ENCODE data around the gene ABCC9. TPM values are rescaled to one million over a fixed set of nuclear protein-coding genes. Genes with fewer than 3 reads are reported as not detected.

ABCC9 gene
- total RNA-seq = 100 to 1,000 TPM in 2 of 4 donors, 10 to 100 TPM in 2; 39.7 to 118 (median 78.4) TPM

GRCh38 chr12:21940549-21941505 lies at the start of gene ABCC9:
Gene ABCC9, minus strand, starts transcription at chr12:21941426. Its CDS starts 4,752 bp downstream, at chr12:21936674.
- peaks cover 0 to 4% of the 10 kb centered on the region in 2 donors for H3K4me1 ChIP-seq
- peak within 1 kb of the TSS; percentile 91 for H3K27ac ChIP-seq
- intact Hi-C loops (cut with DNase I; ENCODE audit: low total_unique reads) = loop anchor here (10.0 kb wide), 1 partner anchor 106 kb away; no protein-coding TSS in a partner anchor
- peak; percentile 63 to 71 for DNase-seq
- H3K9me3 ChIP-seq = no peaks in the 10 kb centered on the region
- H3K27me3 ChIP-seq = no peaks in the 10 kb centered on the region
- TF ChIP-seq POLR2A (IDR thresholded peaks at IDR 0.05) = peak in 1 of 2 donors; percentile 45
- TF ChIP-seq, protein P1, sequence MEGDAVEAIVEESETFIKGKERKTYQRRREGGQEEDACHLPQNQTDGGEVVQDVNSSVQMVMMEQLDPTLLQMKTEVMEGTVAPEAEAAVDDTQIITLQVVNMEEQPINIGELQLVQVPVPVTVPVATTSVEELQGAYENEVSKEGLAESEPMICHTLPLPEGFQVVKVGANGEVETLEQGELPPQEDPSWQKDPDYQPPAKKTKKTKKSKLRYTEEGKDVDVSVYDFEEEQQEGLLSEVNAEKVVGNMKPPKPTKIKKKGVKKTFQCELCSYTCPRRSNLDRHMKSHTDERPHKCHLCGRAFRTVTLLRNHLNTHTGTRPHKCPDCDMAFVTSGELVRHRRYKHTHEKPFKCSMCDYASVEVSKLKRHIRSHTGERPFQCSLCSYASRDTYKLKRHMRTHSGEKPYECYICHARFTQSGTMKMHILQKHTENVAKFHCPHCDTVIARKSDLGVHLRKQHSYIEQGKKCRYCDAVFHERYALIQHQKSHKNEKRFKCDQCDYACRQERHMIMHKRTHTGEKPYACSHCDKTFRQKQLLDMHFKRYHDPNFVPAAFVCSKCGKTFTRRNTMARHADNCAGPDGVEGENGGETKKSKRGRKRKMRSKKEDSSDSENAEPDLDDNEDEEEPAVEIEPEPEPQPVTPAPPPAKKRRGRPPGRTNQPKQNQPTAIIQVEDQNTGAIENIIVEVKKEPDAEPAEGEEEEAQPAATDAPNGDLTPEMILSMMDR (IDR thresholded peaks at IDR 0.05) = peak in 1 of 4 experiments; percentile 17
- no peaks in the 10 kb centered on the region for H3K36me3 ChIP-seq
- H3K4me3 ChIP-seq = peak within 1 kb of the TSS; percentile 46 to 52

DNA sequence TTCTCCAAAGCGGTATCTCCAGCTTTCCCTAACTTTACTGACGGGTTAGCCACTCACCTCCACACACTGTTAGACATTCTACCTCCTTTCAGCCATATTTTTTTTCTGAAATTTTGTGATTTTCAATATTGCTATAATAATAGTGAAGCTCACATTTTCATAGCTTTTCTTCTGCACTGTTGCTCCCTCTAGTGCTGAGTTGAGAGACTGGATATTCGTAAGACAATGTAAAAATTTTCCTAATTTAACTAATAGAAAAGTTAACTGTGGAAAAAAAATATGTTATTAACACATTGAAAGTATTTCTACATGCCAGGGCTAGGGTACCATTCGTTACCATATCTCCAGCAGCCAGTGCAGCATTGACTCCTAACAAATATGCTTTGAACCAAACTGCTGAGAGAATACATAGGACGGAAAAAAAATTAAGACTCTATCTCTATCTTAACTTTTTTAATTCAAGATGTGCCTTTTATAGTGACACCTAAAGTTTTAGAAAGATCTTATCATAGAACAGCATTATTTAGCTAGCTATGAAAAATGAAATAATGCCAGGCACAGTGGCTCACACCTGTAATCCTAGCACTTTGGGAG lies 48.7 kb upstream of the ABCC9 start:
- peak in 1 of 2 donors; percentile 21 for DNase-seq
- no peaks in the 10 kb centered on the region for H3K36me3 ChIP-seq
- intact Hi-C loops (cut with DNase I; ENCODE audit: low total_unique reads) = loop anchor here (10.0 kb wide), 1 partner anchor 295 kb away; no protein-coding TSS in a partner anchor
- no peaks in the 10 kb centered on the region for H3K4me1 ChIP-seq
- H3K9me3 ChIP-seq = no peaks in the 10 kb centered on the region
- no peak for TF ChIP-seq POLR2A (IDR thresholded peaks at IDR 0.05)
- TF ChIP-seq, protein P1 (IDR thresholded peaks at IDR 0.05) = peak; percentile 50 to 73 (median 64)
- H3K4me3 ChIP-seq = no peak overlapping the region
- H3K27me3 ChIP-seq = no peaks in the 10 kb centered on the region
- no peak overlapping the region for H3K27ac ChIP-seq

DNA sequence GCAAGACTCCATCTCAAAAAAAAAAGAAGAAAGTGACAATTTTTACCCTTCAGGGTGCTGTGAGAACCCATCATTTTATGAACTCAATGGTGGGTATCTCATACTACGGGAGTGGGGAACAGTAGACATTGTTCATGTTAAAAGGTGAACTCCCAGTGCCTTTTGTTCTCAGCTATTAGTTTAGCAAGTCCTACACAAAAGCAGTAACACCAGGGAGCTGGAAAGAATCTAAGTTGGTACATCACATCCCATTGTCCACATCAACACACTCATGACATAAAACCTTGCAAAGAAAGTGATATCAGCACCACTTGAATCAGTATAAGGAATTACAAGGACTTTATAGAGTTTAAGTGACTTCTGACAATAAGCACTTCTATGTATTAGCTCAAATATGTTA lies 47.4 kb upstream of the ABCC9 start:
- Histone ChIP-seq H3K36me3 (no peaks in the 10 kb centered on the region), H3K9me3 (no peaks in the 10 kb centered on the region), H3K27me3 (no peaks in the 10 kb centered on the region), H3K4me3 (no peak overlapping the region), H3K27ac (no peak overlapping the region), H3K4me1 (no peaks in the 10 kb centered on the region)
- TF ChIP-seq, protein P1 (IDR thresholded peaks at IDR 0.05) = no peak
- TF ChIP-seq POLR2A (IDR thresholded peaks at IDR 0.05) = no peak
- DNase-seq = no peak
- intact Hi-C loops (cut with DNase I; ENCODE audit: low total_unique reads) = no loop called here

DNA sequence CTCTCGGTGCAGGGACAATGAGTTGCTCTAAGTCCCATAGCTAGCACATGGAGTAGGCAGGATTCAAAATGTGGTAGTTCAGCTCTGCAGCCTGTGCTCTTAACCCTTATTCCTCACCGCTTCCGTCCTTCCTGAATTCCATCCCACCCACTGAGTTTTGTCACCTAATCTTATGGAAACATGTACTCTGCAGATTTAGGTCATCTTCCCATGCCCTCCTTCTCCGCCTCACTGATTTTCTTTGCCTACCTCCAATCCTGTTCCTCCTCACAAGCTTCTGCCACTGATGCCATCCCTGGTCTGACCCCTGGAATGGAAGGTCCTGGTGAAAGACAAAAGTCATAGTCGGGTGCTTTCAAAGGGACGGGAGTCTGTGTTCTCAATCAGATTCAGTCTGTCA lies 46.5 kb upstream of the ABCC9 start:
- intact Hi-C loops (cut with DNase I; ENCODE audit: low total_unique reads) = no loop called here

More for the DNA sequence above, 46.5 kb upstream of the ABCC9 start:
- H3K4me3 ChIP-seq = no peak overlapping the region
- H3K4me1 ChIP-seq = no peaks in the 10 kb centered on the region
- H3K9me3 ChIP-seq = no peaks in the 10 kb centered on the region
- no peak for DNase-seq
- TF ChIP-seq, protein P1 (IDR thresholded peaks at IDR 0.05) = no peak
- TF ChIP-seq POLR2A (IDR thresholded peaks at IDR 0.05) = no peak
- H3K36me3 ChIP-seq = no peaks in the 10 kb centered on the region
- H3K27ac ChIP-seq = no peak overlapping the region
- H3K27me3 ChIP-seq = no peaks in the 10 kb centered on the region
